ENCODE data around the gene SNCAIP.

SNCAIP gene

GRCh38 chr5:122404653-122405362 is 92.8 kb downstream of the SNCAIP start:
- H3K27me3 ChIP-seq (ENCODE audit: control insufficient read depth, insufficient read depth, low read length) = no peaks in the 10 kb centered on the region
- H3K4me3 ChIP-seq (ENCODE audit: low read depth, low read length) = no peak overlapping the region
- no peak overlapping the region for H3K9ac ChIP-seq (ENCODE audit: low read depth, low read length)
- H3K9me3 ChIP-seq (ENCODE audit: control insufficient read depth, insufficient read depth, low read length) = no peaks in the 10 kb centered on the region
- H3K4me1 ChIP-seq (ENCODE audit: control insufficient read depth, insufficient read depth, low read length) = peaks cover 2% of the 10 kb centered on the region
- no peaks in the 10 kb centered on the region for H3K36me3 ChIP-seq (ENCODE audit: control insufficient read depth, insufficient read depth, low read length)

GRCh38 chr5:122405751-122406150 is 93.7 kb downstream of the SNCAIP start:
- peaks cover 2% of the 10 kb centered on the region for H3K4me1 ChIP-seq (ENCODE audit: control insufficient read depth, insufficient read depth, low read length)
- H3K36me3 ChIP-seq (ENCODE audit: control insufficient read depth, insufficient read depth, low read length) = no peaks in the 10 kb centered on the region
- no peaks in the 10 kb centered on the region for H3K9me3 ChIP-seq (ENCODE audit: control insufficient read depth, insufficient read depth, low read length)

GRCh38 chr5:122406181-122406580 is 94.1 kb downstream of the SNCAIP start:
- no peaks in the 10 kb centered on the region for H3K36me3 ChIP-seq (ENCODE audit: control insufficient read depth, insufficient read depth, low read length)
- no peak overlapping the region for H3K9ac ChIP-seq (ENCODE audit: low read depth, low read length)
- peaks cover 2% of the 10 kb centered on the region for H3K4me1 ChIP-seq (ENCODE audit: control insufficient read depth, insufficient read depth, low read length)
- H3K27me3 ChIP-seq (ENCODE audit: control insufficient read depth, insufficient read depth, low read length) = no peaks in the 10 kb centered on the region
- H3K4me3 ChIP-seq (ENCODE audit: low read depth, low read length) = no peak overlapping the region
- H3K9me3 ChIP-seq (ENCODE audit: control insufficient read depth, insufficient read depth, low read length) = no peaks in the 10 kb centered on the region

More at GRCh38 chr5:122405751-122406150, 93.7 kb downstream of the SNCAIP start:
- Histone ChIP-seq H3K4me3 (ENCODE audit: low read depth, low read length) (no peak overlapping the region), H3K9ac (ENCODE audit: low read depth, low read length) (no peak overlapping the region), H3K27me3 (ENCODE audit: control insufficient read depth, insufficient read depth, low read length) (no peaks in the 10 kb centered on the region)

GRCh38 chr5:122408592-122409224 is 96.7 kb downstream of the SNCAIP start:
- H3K9ac ChIP-seq (ENCODE audit: low read depth, low read length) = no peak overlapping the region
- no peaks in the 10 kb centered on the region for H3K27me3 ChIP-seq (ENCODE audit: control insufficient read depth, insufficient read depth, low read length)
- H3K4me3 ChIP-seq (ENCODE audit: low read depth, low read length) = no peak overlapping the region
- no peaks in the 10 kb centered on the region for H3K9me3 ChIP-seq (ENCODE audit: control insufficient read depth, insufficient read depth, low read length)
- H3K4me1 ChIP-seq (ENCODE audit: control insufficient read depth, insufficient read depth, low read length) = no peaks in the 10 kb centered on the region
- no peaks in the 10 kb centered on the region for H3K36me3 ChIP-seq (ENCODE audit: control insufficient read depth, insufficient read depth, low read length)

- no peaks in the 10 kb centered on the region for H3K9me3 ChIP-seq (ENCODE audit: control insufficient read depth, insufficient read depth, low read length)
- no peaks in the 10 kb centered on the region for H3K36me3 ChIP-seq (ENCODE audit: control insufficient read depth, insufficient read depth, low read length)
- no peak overlapping the region for H3K4me3 ChIP-seq (ENCODE audit: low read depth, low read length)
- H3K4me1 ChIP-seq (ENCODE audit: control insufficient read depth, insufficient read depth, low read length) = no peaks in the 10 kb centered on the region
- no peak overlapping the region for H3K9ac ChIP-seq (ENCODE audit: low read depth, low read length)
- no peaks in the 10 kb centered on the region for H3K27me3 ChIP-seq (ENCODE audit: control insufficient read depth, insufficient read depth, low read length)
Measured at GRCh38 chr5:122412966-122413365, 100.9 kb downstream of the SNCAIP start.

- no peak overlapping the region for H3K9ac ChIP-seq (ENCODE audit: low read depth, low read length)
- H3K27me3 ChIP-seq (ENCODE audit: control insufficient read depth, insufficient read depth, low read length) = no peaks in the 10 kb centered on the region
- H3K4me3 ChIP-seq (ENCODE audit: low read depth, low read length) = no peak overlapping the region
- no peaks in the 10 kb centered on the region for H3K36me3 ChIP-seq (ENCODE audit: control insufficient read depth, insufficient read depth, low read length)
- no peaks in the 10 kb centered on the region for H3K4me1 ChIP-seq (ENCODE audit: control insufficient read depth, insufficient read depth, low read length)
- no peaks in the 10 kb centered on the region for H3K9me3 ChIP-seq (ENCODE audit: control insufficient read depth, insufficient read depth, low read length)
Measured at GRCh38 chr5:122413722-122414121, 101.7 kb downstream of the SNCAIP start.

GRCh38 chr5:122415030-122415800 is 103.2 kb downstream of the SNCAIP start:
- Histone ChIP-seq H3K9me3 (ENCODE audit: control insufficient read depth, insufficient read depth, low read length) (no peaks in the 10 kb centered on the region), H3K27me3 (ENCODE audit: control insufficient read depth, insufficient read depth, low read length) (no peaks in the 10 kb centered on the region), H3K4me3 (ENCODE audit: low read depth, low read length) (no peak overlapping the region), H3K36me3 (ENCODE audit: control insufficient read depth, insufficient read depth, low read length) (no peaks in the 10 kb centered on the region), H3K4me1 (ENCODE audit: control insufficient read depth, insufficient read depth, low read length) (no peaks in the 10 kb centered on the region), H3K9ac (ENCODE audit: low read depth, low read length) (no peak overlapping the region)

GRCh38 chr5:122415801-122416120 is 103.7 kb downstream of the SNCAIP start:
- Histone ChIP-seq H3K36me3 (ENCODE audit: control insufficient read depth, insufficient read depth, low read length) (no peaks in the 10 kb centered on the region), H3K9ac (ENCODE audit: low read depth, low read length) (no peak overlapping the region), H3K4me1 (ENCODE audit: control insufficient read depth, insufficient read depth, low read length) (no peaks in the 10 kb centered on the region), H3K4me3 (ENCODE audit: low read depth, low read length) (no peak overlapping the region), H3K9me3 (ENCODE audit: control insufficient read depth, insufficient read depth, low read length) (no peaks in the 10 kb centered on the region), H3K27me3 (ENCODE audit: control insufficient read depth, insufficient read depth, low read length) (no peaks in the 10 kb centered on the region)

- Histone ChIP-seq H3K9ac (ENCODE audit: low read depth, low read length) (no peak overlapping the region), H3K27me3 (ENCODE audit: control insufficient read depth, insufficient read depth, low read length) (no peaks in the 10 kb centered on the region), H3K36me3 (ENCODE audit: control insufficient read depth, insufficient read depth, low read length) (no peaks in the 10 kb centered on the region), H3K4me1 (ENCODE audit: control insufficient read depth, insufficient read depth, low read length) (peaks cover 5% of the 10 kb centered on the region), H3K9me3 (ENCODE audit: control insufficient read depth, insufficient read depth, low read length) (no peaks in the 10 kb centered on the region), H3K4me3 (ENCODE audit: low read depth, low read length) (no peak overlapping the region)
Measured at GRCh38 chr5:122419142-122419894, 107.3 kb downstream of the SNCAIP start.

GRCh38 chr5:122420091-122420490 is 108.1 kb downstream of the SNCAIP start:
- no peaks in the 10 kb centered on the region for H3K9me3 ChIP-seq (ENCODE audit: control insufficient read depth, insufficient read depth, low read length)
- no peak overlapping the region for H3K9ac ChIP-seq (ENCODE audit: low read depth, low read length)
- no peaks in the 10 kb centered on the region for H3K36me3 ChIP-seq (ENCODE audit: control insufficient read depth, insufficient read depth, low read length)
- H3K27me3 ChIP-seq (ENCODE audit: control insufficient read depth, insufficient read depth, low read length) = no peaks in the 10 kb centered on the region
- H3K4me3 ChIP-seq (ENCODE audit: low read depth, low read length) = no peak overlapping the region
- peaks cover 5% of the 10 kb centered on the region for H3K4me1 ChIP-seq (ENCODE audit: control insufficient read depth, insufficient read depth, low read length)

GRCh38 chr5:122420537-122421236 is 108.7 kb downstream of the SNCAIP start:
- Histone ChIP-seq H3K9ac (ENCODE audit: low read depth, low read length) (no peak overlapping the region), H3K9me3 (ENCODE audit: control insufficient read depth, insufficient read depth, low read length) (no peaks in the 10 kb centered on the region), H3K4me1 (ENCODE audit: control insufficient read depth, insufficient read depth, low read length) (peaks cover 5% of the 10 kb centered on the region), H3K36me3 (ENCODE audit: control insufficient read depth, insufficient read depth, low read length) (no peaks in the 10 kb centered on the region), H3K4me3 (ENCODE audit: low read depth, low read length) (no peak overlapping the region), H3K27me3 (ENCODE audit: control insufficient read depth, insufficient read depth, low read length) (no peaks in the 10 kb centered on the region)
